SJCRH30 (cell line): ENCODE data around the gene EML6. TPM values are rescaled to one million over a fixed set of nuclear protein-coding genes. Genes with fewer than 3 reads are reported as not detected.
A peak's percentile ranks its signal among the peaks of the same experiment; 100 is the strongest.

Source experiments
- DNase-seq, 2 experiments: peaks; one replicate each; pipeline ENCODE4 v3.0.0-alpha.2; 2015 to 2020
- H3K27ac ChIP-seq: fragments of 250-450 bp; sonication (Bioruptor Pico); 2 replicates; pipeline ENCODE4 v1.5.1; 2020; ENCODE audit warnings: mild to moderate bottlenecking, moderate library complexity
- H3K27me3 ChIP-seq: fragments of 250-450 bp; sonication (Bioruptor Pico); 2 replicates; pipeline ENCODE4 v1.5.1; 2020; ENCODE audit warnings: mild to moderate bottlenecking, moderate library complexity
- H3K36me3 ChIP-seq: fragments of 250-450 bp; sonication (Bioruptor Pico); 2 replicates; pipeline ENCODE4 v1.5.1; 2020; ENCODE audit warnings: mild to moderate bottlenecking, moderate library complexity
- H3K4me1 ChIP-seq: fragments of 250-450 bp; sonication (Bioruptor Pico); 2 replicates; pipeline ENCODE4 v1.5.1; 2020; ENCODE audit warnings: mild to moderate bottlenecking, moderate library complexity
- H3K4me3 ChIP-seq: fragments of 250-450 bp; sonication (Bioruptor Pico); 2 replicates; pipeline ENCODE4 v1.5.1; 2020; ENCODE audit warnings: mild to moderate bottlenecking, moderate library complexity
- H3K9me3 ChIP-seq: fragments of 250-450 bp; sonication (Bioruptor Pico); replicated peaks from 2 replicates; pipeline ENCODE4 v1.5.1; 2020; ENCODE audit warnings: mild to moderate bottlenecking, moderate library complexity
- total RNA-seq: library from RNA; depleted of rRNA; stranded (reverse); fragments of >200 nt; shearing (Covaris generic); gene quantifications from 2 replicates; pipeline ENCODE4 v1.2.3, GENCODE V29; 2014

EML6 gene
- total RNA-seq, 1 experiment from 2014 or later: 1.0 TPM

DNA sequence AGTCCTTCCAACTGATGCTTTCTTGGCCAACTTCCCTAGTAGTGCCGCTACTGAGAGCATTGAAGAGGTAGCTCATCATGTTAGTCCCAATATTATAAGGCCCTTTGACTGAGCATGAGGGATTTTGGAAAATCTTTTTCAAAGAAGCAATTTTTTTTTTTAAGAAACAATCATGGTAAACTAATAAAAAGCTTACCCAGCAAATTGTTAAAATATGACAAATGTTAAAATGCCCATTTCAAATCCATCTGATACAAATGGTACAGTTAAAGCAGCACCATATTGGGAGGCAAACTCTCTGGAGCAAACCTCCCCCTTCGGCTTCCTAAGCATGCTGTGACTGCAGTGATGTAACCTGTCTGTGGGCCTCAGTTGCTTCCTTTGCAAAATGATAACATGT, 191.2 kb downstream of the EML6 start:
- H3K4me3 ChIP-seq: no peak overlapping the region
- H3K27ac ChIP-seq: no peak overlapping the region
- no peak for DNase-seq
- H3K36me3 ChIP-seq: no peaks in the 10 kb centered on the region
- H3K27me3 ChIP-seq: no peaks in the 10 kb centered on the region
- no peaks in the 10 kb centered on the region for H3K9me3 ChIP-seq
- no peaks in the 10 kb centered on the region for H3K4me1 ChIP-seq

DNA sequence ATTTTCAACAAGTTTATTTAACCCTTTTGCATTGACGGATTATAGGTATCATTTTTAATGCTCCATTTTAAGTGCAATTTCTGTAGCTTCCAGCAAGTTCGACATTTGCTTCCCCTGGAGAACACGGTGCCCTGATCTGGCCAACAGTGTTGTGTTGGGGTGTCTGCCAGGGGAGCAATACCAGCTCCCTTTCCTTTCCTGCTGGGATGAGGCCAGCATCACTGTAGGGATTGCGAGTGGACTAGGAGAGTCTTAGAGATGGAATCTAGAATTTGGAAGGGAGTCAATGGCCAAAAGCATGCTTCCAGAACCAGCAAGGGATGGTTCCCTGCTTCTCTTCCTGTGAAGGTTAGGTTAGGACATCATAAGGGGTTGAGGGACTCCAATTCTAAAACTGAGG, 191.6 kb downstream of the EML6 start:
- Histone ChIP-seq H3K27me3 (no peaks in the 10 kb centered on the region), H3K36me3 (no peaks in the 10 kb centered on the region), H3K27ac (no peak overlapping the region), H3K4me1 (no peaks in the 10 kb centered on the region), H3K9me3 (no peaks in the 10 kb centered on the region), H3K4me3 (no peak overlapping the region)
- DNase-seq: no peak

GRCh38 chr2:54916637-54917036, 193.2 kb downstream of the EML6 start:
- H3K27ac ChIP-seq: no peak overlapping the region
- DNase-seq: no peak
- H3K36me3 ChIP-seq: no peaks in the 10 kb centered on the region
- no peaks in the 10 kb centered on the region for H3K27me3 ChIP-seq
- peaks cover 5% of the 10 kb centered on the region for H3K9me3 ChIP-seq
- no peak overlapping the region for H3K4me3 ChIP-seq
- H3K4me1 ChIP-seq: no peaks in the 10 kb centered on the region

DNA sequence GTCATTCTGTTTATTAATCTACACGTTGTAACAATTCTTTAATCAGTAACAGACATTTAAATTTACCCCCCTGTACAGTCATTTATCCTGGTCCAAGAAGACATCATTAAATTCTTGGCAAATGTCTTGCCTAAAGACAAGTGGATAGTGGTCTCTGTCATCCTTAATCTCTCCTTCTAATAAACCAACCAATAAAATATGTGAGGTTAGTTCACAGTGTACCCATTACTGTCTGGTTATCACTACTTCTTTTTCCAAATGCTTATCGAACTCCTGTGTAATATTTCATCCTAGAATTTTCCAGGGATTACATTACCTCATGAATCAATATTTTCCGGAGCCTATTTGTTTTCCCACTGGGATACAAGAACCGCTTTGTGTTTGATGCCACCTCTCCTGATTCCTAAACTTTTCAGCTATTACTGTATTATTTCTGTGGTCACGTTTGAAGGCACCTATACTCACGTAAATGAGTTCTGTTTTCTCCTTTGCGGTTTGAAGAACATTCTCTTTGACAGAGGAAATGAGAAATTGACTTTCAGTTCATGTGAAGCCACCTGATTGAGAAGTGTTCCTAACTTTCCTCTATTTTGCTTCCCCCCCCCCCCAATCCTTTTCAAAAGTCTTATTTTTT, 195.3 kb downstream of the EML6 start:
- H3K9me3 ChIP-seq: peaks cover 5% of the 10 kb centered on the region
- no peak overlapping the region for H3K27ac ChIP-seq
- no peaks in the 10 kb centered on the region for H3K27me3 ChIP-seq
- no peaks in the 10 kb centered on the region for H3K4me1 ChIP-seq
- no peak for DNase-seq
- H3K4me3 ChIP-seq: no peak overlapping the region
- no peaks in the 10 kb centered on the region for H3K36me3 ChIP-seq

GRCh38 chr2:54920660-54921059, 197.2 kb downstream of the EML6 start:
- no peak overlapping the region for H3K4me3 ChIP-seq
- no peaks in the 10 kb centered on the region for H3K27me3 ChIP-seq
- H3K4me1 ChIP-seq: no peaks in the 10 kb centered on the region
- peaks cover 5% of the 10 kb centered on the region for H3K9me3 ChIP-seq
- no peaks in the 10 kb centered on the region for H3K36me3 ChIP-seq
- H3K27ac ChIP-seq: no peak overlapping the region
- no peak for DNase-seq

DNA sequence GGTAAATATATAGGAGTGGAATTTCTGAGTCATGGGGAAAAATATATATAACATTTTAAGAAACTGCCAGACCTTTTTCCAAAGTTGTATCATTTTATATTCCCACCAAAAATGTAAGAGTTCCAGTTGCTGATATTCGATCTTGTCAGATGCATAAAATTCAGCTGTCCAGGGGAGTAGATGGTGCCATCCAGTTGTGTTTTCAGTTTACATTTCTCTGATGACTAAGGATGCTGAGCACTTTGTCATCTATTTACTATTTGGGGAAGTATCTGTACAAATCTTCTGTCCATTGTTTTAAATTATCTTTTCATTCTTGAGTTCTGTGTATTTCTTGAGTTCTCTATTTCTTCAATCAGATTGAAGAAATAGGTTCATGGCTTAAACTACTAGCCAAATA, 200.7 kb downstream of the EML6 start:
- H3K27me3 ChIP-seq: no peaks in the 10 kb centered on the region
- H3K36me3 ChIP-seq: no peaks in the 10 kb centered on the region
- H3K4me3 ChIP-seq: no peak overlapping the region
- H3K4me1 ChIP-seq: no peaks in the 10 kb centered on the region
- peaks cover 5% of the 10 kb centered on the region for H3K9me3 ChIP-seq
- H3K27ac ChIP-seq: no peak overlapping the region
- no peak for DNase-seq

DNA sequence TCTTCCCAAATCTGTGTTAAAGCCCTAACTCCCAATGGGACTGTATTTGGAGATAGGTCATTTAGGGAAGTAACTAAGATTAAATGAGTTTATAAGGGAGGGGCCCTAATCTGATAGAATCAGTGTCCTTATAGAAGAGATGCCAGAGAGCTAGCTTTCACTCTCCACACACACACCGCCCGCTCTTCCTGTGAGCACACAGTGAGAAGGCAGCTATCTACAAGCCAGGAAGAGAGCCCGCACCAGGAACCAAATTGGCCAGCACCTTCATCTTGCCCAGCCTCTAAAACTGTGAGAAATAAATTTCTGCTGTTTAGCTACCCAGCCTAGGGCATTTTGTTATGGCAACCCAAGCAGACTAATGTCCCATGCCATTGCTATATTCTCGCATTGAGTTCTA, 201.6 kb downstream of the EML6 start:
- Histone ChIP-seq H3K36me3 (no peaks in the 10 kb centered on the region), H3K4me1 (no peaks in the 10 kb centered on the region), H3K4me3 (no peak overlapping the region), H3K27me3 (no peaks in the 10 kb centered on the region), H3K9me3 (peaks cover 5% of the 10 kb centered on the region), H3K27ac (no peak overlapping the region)
- DNase-seq: no peak

DNA sequence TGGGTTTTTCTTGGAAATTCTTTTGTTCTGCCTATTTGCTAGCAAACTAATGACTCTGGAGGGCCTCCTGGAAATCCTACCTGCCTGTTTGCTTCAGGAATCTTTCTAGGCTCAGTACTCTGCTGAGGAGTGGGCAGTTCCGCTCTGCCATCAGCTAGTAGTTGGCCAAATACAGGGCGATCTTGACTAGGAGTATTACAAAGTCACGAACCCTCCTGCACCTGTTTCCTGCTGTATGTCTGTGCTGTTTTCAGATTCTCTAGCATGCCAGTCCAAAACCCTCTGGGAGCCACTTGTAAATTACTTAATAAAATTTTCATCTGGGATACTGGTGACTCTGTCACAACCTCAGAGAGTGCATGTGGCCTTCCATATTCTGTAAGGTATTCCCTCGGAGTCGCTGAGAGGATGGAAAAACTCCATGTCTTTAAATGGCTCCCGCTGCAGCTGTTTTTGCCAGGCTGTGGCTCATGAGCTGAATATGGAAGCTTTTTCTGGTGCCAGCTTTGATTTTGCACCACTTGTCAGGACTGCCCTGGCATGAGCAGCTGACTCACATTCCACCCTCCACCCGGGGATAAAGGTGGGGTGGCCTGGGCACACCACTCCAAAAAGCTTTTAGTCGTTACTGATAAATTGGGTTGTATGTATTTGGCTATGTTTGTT, 203.8 kb downstream of the EML6 start:
- DNase-seq: no peak
- H3K27me3 ChIP-seq: no peaks in the 10 kb centered on the region
- H3K27ac ChIP-seq: no peak overlapping the region
- H3K9me3 ChIP-seq: no peaks in the 10 kb centered on the region
- H3K36me3 ChIP-seq: no peaks in the 10 kb centered on the region
- H3K4me1 ChIP-seq: no peaks in the 10 kb centered on the region
- no peak overlapping the region for H3K4me3 ChIP-seq

GRCh38 chr2:54927751-54928615, 204.5 kb downstream of the EML6 start:
- Histone ChIP-seq H3K27ac (no peak overlapping the region), H3K9me3 (no peaks in the 10 kb centered on the region), H3K36me3 (no peaks in the 10 kb centered on the region), H3K4me3 (no peak overlapping the region), H3K4me1 (no peaks in the 10 kb centered on the region), H3K27me3 (no peaks in the 10 kb centered on the region)
- no peak for DNase-seq

DNA sequence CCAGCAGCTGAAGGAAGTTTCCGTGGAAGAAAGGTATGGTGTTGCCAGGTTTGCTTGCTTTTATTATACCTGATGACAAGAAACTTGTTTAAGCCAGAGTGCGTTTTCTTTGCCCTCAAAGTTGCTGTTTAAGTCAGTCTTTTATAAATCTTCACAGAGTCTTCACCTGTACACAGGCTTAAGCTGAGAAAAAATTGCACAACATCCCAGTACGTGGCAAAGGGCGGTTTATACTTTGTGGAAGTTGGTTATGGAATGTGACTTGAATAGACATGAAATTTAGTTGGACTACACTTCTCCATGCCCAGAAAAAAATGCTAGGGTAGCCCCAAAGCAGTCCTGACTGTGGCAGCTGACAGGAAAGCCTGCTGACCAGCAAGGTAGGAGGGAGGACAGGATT, 205.3 kb downstream of the EML6 start:
- Histone ChIP-seq H3K27me3 (peaks cover 2% of the 10 kb centered on the region; the same call in 1 of the 2 replicates), H3K27ac (no peak overlapping the region), H3K4me1 (no peaks in the 10 kb centered on the region), H3K4me3 (no peak overlapping the region), H3K9me3 (no peaks in the 10 kb centered on the region), H3K36me3 (no peaks in the 10 kb centered on the region)
- DNase-seq: no peak

DNA sequence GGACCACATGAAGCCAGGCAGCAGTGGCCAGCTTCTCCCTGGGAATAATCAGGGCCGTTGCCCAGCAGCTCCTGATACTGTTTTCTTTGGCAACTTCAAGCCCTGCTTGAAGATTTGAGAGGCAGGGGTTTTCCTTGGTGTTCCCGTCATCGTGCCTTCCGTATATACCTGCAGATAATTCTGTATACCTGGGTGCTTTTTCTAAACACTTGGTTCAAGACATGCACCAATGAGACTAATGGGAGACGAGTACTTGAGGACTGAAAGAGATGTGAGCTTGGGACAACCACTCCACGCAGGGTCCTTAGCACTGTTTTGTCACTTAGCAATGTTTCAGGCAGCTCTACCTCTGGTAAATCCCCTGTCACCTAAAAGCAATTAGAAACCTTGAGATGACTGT, 208.0 kb downstream of the EML6 start:
- H3K27me3 ChIP-seq: peaks cover 2% of the 10 kb centered on the region; the same call in 1 of the 2 replicates
- H3K4me3 ChIP-seq: no peak overlapping the region
- no peak for DNase-seq
- H3K4me1 ChIP-seq: no peaks in the 10 kb centered on the region
- H3K9me3 ChIP-seq: no peaks in the 10 kb centered on the region
- H3K27ac ChIP-seq: no peak overlapping the region
- no peaks in the 10 kb centered on the region for H3K36me3 ChIP-seq

DNA sequence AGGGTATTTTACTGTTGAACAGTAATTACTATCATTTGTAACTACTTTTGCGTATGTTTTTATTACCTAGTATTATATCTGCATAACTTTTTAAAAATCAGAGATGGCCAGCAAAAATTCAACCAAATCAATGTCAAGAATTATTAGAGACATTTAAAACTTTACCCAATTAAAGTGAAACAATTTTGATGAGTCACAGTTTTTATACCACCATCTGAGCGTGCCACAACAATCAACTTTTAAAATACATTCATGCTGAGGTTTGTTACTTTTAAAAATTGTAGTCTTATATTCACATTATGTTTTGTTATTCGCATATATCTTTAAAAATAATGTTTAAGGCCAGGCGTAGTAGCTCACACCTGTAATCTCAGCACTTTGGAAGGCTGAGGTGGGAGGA, 211.9 kb downstream of the EML6 start:
- Histone ChIP-seq H3K4me1 (no peaks in the 10 kb centered on the region), H3K36me3 (no peaks in the 10 kb centered on the region), H3K27me3 (peaks cover 2% of the 10 kb centered on the region; the same call in 1 of the 2 replicates), H3K9me3 (no peaks in the 10 kb centered on the region), H3K27ac (no peak overlapping the region), H3K4me3 (no peak overlapping the region)
- no peak for DNase-seq

DNA sequence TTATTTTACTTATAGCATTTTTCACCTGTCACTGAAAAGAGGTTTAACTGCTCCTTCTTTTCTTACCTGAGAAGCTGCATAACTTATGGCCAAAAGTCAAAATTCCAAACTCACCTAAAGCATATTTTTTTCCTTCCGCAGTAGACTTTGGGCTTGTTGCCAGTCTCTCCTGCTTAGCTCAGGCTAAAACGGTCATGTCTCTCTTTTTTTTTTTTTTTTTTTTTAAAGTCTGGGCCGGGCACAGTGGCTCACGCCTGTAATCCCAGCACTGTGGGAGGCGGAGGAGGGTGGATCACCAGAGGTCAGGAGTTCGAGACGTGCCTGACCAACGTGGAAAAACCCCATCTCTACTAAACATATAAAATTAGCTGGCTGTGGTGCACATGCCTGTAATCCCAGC, 213.3 kb downstream of the EML6 start:
- no peaks in the 10 kb centered on the region for H3K9me3 ChIP-seq
- H3K27me3 ChIP-seq: peaks cover 2% of the 10 kb centered on the region; the same call in 1 of the 2 replicates
- no peaks in the 10 kb centered on the region for H3K4me1 ChIP-seq
- H3K36me3 ChIP-seq: no peaks in the 10 kb centered on the region
- H3K4me3 ChIP-seq: no peak overlapping the region
- H3K27ac ChIP-seq: no peak overlapping the region
- DNase-seq: no peak

GRCh38 chr2:54939446-54940118, 216.1 kb downstream of the EML6 start:
- Histone ChIP-seq H3K4me1 (no peaks in the 10 kb centered on the region), H3K36me3 (no peaks in the 10 kb centered on the region), H3K9me3 (no peaks in the 10 kb centered on the region), H3K27me3 (no peaks in the 10 kb centered on the region), H3K4me3 (no peak overlapping the region), H3K27ac (no peak overlapping the region)
- peak; percentile 24 to 31 for DNase-seq

GRCh38 chr2:54940723-54941122, 217.3 kb downstream of the EML6 start:
- no peaks in the 10 kb centered on the region for H3K27me3 ChIP-seq
- no peaks in the 10 kb centered on the region for H3K4me1 ChIP-seq
- H3K9me3 ChIP-seq: no peaks in the 10 kb centered on the region
- no peak overlapping the region for H3K4me3 ChIP-seq
- no peak overlapping the region for H3K27ac ChIP-seq
- no peak for DNase-seq
- H3K36me3 ChIP-seq: no peaks in the 10 kb centered on the region
